ENCODE measurements around the gene CCDC68.
A peak's percentile ranks its signal among the peaks of the same experiment; 100 is the strongest.

The CCDC68 gene

DNA sequence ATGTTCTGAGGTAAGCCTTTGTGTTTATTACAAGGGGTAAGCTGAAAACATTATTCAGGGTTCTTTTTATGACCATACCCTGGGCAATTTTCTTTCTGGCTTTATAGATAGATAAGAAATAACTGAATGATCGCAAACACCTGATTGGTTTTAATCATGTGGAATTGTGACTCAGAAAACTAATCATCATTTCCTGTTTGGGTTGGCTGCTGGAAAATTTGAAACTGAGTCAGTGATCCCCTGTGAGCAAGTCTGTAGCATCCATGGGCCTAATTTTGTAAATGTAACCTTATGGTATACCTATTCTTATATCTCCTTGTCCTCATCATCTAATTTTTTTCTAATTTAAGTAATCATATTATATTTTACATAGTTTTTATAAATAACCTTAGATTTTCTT lies 34.3 kb downstream of the CCDC68 start:
- peak; percentile 18 for DNase-seq (ENCODE audit: low read depth)
- H3K4me3 ChIP-seq (replicated peaks; ENCODE audit: low read depth, low read length) = no peak overlapping the region
- TF ChIP-seq, protein P1, sequence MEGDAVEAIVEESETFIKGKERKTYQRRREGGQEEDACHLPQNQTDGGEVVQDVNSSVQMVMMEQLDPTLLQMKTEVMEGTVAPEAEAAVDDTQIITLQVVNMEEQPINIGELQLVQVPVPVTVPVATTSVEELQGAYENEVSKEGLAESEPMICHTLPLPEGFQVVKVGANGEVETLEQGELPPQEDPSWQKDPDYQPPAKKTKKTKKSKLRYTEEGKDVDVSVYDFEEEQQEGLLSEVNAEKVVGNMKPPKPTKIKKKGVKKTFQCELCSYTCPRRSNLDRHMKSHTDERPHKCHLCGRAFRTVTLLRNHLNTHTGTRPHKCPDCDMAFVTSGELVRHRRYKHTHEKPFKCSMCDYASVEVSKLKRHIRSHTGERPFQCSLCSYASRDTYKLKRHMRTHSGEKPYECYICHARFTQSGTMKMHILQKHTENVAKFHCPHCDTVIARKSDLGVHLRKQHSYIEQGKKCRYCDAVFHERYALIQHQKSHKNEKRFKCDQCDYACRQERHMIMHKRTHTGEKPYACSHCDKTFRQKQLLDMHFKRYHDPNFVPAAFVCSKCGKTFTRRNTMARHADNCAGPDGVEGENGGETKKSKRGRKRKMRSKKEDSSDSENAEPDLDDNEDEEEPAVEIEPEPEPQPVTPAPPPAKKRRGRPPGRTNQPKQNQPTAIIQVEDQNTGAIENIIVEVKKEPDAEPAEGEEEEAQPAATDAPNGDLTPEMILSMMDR (IDR thresholded peaks at IDR 0.05; ENCODE audit: low read length, missing control alignments) = no peak

DNA sequence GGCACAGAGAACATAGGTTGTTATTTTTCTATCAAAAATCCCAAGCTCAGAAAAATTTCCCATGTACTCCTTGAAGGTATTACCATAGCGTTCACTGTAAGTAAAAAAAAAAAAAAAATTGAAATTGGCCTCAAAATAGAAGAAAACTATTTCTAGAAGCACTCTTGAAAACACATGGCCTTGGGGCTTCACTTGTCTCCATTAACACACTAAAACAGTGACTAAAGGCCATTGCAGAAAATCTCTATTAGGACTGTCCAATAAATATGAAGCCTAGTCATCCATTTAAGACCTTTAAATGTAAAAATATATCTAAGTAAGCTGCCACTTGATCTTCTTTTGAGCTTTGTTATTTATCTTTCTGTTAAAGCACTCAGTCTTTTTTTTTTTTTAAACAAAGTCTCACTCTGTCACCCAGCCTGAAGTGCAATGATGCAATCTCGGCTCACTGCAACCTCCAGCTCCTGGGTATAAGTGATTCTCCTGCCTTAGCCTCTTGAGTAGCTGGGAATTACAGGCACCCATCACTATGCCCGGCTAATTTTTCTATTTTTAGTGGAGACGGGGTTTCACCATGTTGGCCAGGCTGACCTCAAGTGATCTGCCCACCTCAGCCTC lies 35.8 kb downstream of the CCDC68 start:
- DNase-seq (ENCODE audit: low read depth) = no peak
- TF ChIP-seq, protein P1 (IDR thresholded peaks at IDR 0.05; ENCODE audit: low read length, missing control alignments) = no peak
- no peak overlapping the region for H3K4me3 ChIP-seq (replicated peaks; ENCODE audit: low read depth, low read length)

DNA sequence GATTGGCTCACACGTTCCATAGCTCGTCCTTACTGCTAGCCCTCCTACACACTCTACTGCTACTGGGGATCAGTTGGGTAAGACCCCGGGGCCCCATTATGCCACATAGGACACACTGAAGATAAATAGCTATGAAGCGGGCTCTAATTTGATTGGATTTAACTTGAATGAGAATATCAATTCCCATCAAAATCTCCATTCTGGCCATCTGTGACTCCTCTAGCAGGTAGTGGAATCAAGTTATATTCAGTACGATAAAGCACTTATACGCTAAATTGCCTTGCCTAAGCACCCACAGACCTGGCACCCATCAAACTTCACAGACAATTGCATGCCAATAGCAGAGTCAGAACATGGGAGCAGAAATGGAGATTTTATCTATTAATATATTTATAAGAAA lies 39.8 kb downstream of the CCDC68 start:
- H3K4me3 ChIP-seq (replicated peaks; ENCODE audit: low read depth, low read length) = no peak overlapping the region
- TF ChIP-seq, protein P1 (IDR thresholded peaks at IDR 0.05; ENCODE audit: low read length, missing control alignments) = no peak
- no peak for DNase-seq (ENCODE audit: low read depth)

DNA sequence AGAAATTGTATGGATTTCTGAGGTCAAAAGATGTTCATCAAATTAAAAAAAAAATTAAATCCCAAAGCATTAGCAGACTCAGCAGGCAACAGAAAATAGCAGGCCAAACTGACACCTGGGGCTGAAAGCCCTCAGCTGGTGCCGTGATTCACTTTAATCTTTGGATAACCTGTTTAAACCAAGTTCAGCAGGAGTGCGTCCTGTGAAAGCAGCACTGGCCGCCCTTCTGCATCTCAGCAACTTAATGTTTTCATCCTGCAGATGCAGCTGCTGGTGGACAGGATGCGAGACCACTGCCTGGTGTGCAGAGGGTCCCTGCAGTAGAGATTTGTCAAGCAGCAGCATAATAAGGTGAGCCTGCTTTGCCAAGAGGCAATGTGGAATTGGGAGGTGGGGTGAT lies 41.2 kb downstream of the CCDC68 start:
- no peak for DNase-seq (ENCODE audit: low read depth)

DNA sequence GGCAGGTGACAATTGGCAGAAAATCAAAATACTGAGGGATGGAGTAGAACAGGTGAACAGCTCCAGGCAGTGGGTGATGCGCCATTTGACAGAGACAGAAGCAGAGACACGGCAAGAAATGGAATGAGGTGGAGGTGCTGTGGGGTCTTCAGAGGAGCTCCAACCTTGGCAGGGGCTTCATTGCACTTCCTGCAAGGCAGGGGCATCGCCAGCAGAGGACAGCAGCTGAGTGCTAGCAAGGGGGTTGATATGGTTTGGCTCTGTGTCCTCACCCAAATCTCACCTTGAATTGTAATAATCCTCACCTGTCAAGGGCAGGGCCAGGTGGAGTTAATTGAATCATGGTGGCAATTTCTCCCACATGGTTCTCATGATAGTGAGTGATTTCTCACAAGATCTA lies 42.8 kb downstream of the CCDC68 start:
- TF ChIP-seq, protein P1 (IDR thresholded peaks at IDR 0.05; ENCODE audit: low read length, missing control alignments) = no peak
- no peak for DNase-seq (ENCODE audit: low read depth)
- no peak overlapping the region for H3K4me3 ChIP-seq (replicated peaks; ENCODE audit: low read depth, low read length)

More for the DNA sequence above, 41.2 kb downstream of the CCDC68 start:
- H3K4me3 ChIP-seq (replicated peaks; ENCODE audit: low read depth, low read length) = no peak overlapping the region
- TF ChIP-seq, protein P1 (IDR thresholded peaks at IDR 0.05; ENCODE audit: low read length, missing control alignments) = no peak

DNA sequence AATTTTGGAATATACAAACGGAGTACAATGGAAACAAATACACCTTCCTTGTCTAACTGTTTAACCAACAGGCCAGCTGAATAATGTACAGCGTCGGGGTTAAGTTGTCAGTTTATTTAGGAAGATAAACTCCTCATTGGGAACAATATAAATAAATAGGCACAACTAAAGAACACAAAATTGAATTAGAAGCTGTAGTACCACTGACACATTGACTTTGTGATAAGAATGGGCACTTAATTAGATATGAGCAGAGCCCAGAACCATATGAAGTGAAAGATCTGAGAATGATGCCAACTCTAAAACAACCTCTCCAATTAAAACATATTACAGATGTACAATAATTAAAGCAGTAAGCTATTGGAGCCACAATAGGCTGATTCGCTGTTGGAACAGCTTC lies 44.4 kb downstream of the CCDC68 start:
- DNase-seq (ENCODE audit: low read depth) = no peak
- H3K4me3 ChIP-seq (replicated peaks; ENCODE audit: low read depth, low read length) = no peak overlapping the region
- TF ChIP-seq, protein P1 (IDR thresholded peaks at IDR 0.05; ENCODE audit: low read length, missing control alignments) = no peak

DNA sequence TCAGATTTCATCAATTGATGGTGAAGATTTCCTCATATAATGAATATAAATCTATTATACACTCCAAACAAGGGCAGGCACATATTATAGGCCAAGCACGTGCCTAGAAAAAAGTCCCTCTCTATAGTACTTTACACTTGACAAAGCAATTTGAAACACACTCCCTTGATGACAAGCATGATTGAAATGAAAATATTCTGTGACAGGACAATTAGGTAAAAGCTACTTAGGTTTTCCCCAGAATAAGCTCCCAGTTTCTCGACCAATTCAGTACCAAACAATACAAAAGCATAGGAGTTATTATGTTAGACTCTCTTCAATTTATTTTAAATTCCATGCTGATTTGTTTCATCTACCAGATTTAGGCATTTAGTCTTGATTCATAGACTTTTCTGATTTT lies 47.7 kb downstream of the CCDC68 start:
- no peak for DNase-seq (ENCODE audit: low read depth)
- no peak overlapping the region for H3K4me3 ChIP-seq (replicated peaks; ENCODE audit: low read depth, low read length)
- TF ChIP-seq, protein P1 (IDR thresholded peaks at IDR 0.05; ENCODE audit: low read length, missing control alignments) = no peak
